ENCODE data around the gene SHLD2. TPM values are rescaled to one million over a fixed set of nuclear protein-coding genes. Genes with fewer than 3 reads are reported as not detected.
"Not testable (repeated sequence)": the region's sequence is repeated elsewhere in the genome, so short reads cannot be mapped to it uniquely, and the experiment has no call there.

SHLD2 gene
- total RNA-seq, 1 experiment from 2014 or later, result 45.2 TPM

DNA sequence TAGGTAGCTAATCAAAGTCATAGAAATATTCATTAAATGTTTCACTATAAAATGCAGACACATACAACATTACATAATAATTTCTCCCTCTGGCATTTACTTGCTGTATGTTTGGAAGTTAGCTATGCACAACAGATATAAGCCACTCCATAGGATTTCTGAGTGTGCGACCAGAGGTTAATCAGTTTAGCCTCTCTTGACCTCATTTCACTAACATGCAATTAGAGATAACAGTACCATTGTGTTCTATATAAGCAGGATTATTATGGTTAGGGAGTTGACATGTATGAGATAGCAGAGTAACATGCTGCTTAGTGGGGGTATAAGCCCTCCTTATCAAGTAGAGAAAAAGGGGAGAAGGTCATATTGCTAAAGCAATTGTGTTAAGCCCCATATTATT lies 26.7 kb upstream of the SHLD2 start:
- no peak for ATAC-seq
- H3K27ac ChIP-seq (ENCODE audit: low read length), result no peak overlapping the region
- no TSS peak for BruUV-seq (replicated peaks)
- H3K4me1 ChIP-seq (ENCODE audit: control insufficient read depth, insufficient read depth, low read length), result no peaks in the 10 kb centered on the region
- H3K27me3 ChIP-seq (ENCODE audit: control insufficient read depth, insufficient read depth, low read length), result no peaks in the 10 kb centered on the region
- CTCF ChIA-PET, result no interaction called here
- in situ Hi-C loops (cut with HindIII; ENCODE audit: low pct_unique_long_range_greater_than_20kb, low sequenced_read_pairs) (no loop called here), intact Hi-C loops (cut with micrococcal nuclease; ENCODE audit: unreplicated experiment) (no loop called here)
- TF ChIP-seq TCF7L2 (IDR thresholded peaks at IDR 0.05; ENCODE audit: low read depth, low read length) (no peak), SIN3A (IDR thresholded peaks at IDR 0.05; ENCODE audit: borderline replicate concordance, insufficient read depth, low read depth, low read length) (no peak), POLR2AphosphoS5 (IDR thresholded peaks at IDR 0.05; ENCODE audit: low read depth, low read length) (no peak)
- TF ChIP-seq, protein P1, sequence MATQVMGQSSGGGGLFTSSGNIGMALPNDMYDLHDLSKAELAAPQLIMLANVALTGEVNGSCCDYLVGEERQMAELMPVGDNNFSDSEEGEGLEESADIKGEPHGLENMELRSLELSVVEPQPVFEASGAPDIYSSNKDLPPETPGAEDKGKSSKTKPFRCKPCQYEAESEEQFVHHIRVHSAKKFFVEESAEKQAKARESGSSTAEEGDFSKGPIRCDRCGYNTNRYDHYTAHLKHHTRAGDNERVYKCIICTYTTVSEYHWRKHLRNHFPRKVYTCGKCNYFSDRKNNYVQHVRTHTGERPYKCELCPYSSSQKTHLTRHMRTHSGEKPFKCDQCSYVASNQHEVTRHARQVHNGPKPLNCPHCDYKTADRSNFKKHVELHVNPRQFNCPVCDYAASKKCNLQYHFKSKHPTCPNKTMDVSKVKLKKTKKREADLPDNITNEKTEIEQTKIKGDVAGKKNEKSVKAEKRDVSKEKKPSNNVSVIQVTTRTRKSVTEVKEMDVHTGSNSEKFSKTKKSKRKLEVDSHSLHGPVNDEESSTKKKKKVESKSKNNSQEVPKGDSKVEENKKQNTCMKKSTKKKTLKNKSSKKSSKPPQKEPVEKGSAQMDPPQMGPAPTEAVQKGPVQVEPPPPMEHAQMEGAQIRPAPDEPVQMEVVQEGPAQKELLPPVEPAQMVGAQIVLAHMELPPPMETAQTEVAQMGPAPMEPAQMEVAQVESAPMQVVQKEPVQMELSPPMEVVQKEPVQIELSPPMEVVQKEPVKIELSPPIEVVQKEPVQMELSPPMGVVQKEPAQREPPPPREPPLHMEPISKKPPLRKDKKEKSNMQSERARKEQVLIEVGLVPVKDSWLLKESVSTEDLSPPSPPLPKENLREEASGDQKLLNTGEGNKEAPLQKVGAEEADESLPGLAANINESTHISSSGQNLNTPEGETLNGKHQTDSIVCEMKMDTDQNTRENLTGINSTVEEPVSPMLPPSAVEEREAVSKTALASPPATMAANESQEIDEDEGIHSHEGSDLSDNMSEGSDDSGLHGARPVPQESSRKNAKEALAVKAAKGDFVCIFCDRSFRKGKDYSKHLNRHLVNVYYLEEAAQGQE (IDR thresholded peaks at IDR 0.05; ENCODE audit: insufficient read depth in 1 of 2, low read depth in 2 of 2, low read length in 1 of 2), result no peak
- TF ChIP-seq, protein P2, sequence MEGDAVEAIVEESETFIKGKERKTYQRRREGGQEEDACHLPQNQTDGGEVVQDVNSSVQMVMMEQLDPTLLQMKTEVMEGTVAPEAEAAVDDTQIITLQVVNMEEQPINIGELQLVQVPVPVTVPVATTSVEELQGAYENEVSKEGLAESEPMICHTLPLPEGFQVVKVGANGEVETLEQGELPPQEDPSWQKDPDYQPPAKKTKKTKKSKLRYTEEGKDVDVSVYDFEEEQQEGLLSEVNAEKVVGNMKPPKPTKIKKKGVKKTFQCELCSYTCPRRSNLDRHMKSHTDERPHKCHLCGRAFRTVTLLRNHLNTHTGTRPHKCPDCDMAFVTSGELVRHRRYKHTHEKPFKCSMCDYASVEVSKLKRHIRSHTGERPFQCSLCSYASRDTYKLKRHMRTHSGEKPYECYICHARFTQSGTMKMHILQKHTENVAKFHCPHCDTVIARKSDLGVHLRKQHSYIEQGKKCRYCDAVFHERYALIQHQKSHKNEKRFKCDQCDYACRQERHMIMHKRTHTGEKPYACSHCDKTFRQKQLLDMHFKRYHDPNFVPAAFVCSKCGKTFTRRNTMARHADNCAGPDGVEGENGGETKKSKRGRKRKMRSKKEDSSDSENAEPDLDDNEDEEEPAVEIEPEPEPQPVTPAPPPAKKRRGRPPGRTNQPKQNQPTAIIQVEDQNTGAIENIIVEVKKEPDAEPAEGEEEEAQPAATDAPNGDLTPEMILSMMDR (IDR thresholded peaks at IDR 0.05), result no peak
- no peak overlapping the region for H3K4me3 ChIP-seq (ENCODE audit: low read depth in 2 of 2, low read length in 2 of 2)
- H3K36me3 ChIP-seq (ENCODE audit: control insufficient read depth, insufficient read depth, low read length), result peaks cover 6% of the 10 kb centered on the region
- H3K9me3 ChIP-seq (ENCODE audit: control insufficient read depth, insufficient read depth, low read depth, low read length), result no peaks in the 10 kb centered on the region
- POLR2A ChIA-PET, result no interaction called here
- DNase-seq (ENCODE audit: low read depth, low spot score), result no peak

DNA sequence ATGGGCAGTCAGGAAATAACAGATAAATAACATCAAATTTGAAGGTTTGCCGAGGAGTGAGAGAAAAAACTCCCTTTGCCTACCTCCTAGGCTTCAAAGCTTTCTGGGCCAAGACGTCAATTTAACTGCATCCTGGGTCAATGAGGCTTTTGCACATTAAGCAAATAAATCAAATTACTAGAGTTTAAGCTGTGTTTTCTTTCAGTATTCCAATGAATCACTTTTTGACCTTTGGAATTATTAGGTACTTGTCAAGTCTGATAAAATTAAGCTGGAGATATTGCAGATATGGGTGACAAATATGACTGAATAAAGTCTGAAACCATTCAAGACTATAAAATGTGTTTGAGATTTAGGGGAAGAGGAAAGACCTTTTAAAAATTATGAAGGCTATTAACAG lies 22.6 kb upstream of the SHLD2 start:
- Histone ChIP-seq H3K27ac (ENCODE audit: low read length) (no peak overlapping the region), H3K27me3 (ENCODE audit: control insufficient read depth, insufficient read depth, low read length) (no peaks in the 10 kb centered on the region), H3K9me3 (ENCODE audit: control insufficient read depth, insufficient read depth, low read depth, low read length) (no peaks in the 10 kb centered on the region), H3K4me3 (ENCODE audit: low read depth in 2 of 2, low read length in 2 of 2) (no peak overlapping the region), H3K4me1 (ENCODE audit: control insufficient read depth, insufficient read depth, low read length) (no peaks in the 10 kb centered on the region), H3K36me3 (ENCODE audit: control insufficient read depth, insufficient read depth, low read length) (peaks cover 6% of the 10 kb centered on the region)
- POLR2A ChIA-PET, result no interaction called here
- intact Hi-C loops (cut with micrococcal nuclease; ENCODE audit: unreplicated experiment), result no loop called here
- CTCF ChIA-PET, result no interaction called here
- DNase-seq (ENCODE audit: low read depth, low spot score) (no peak), ATAC-seq (no peak)
- in situ Hi-C loops (cut with HindIII; ENCODE audit: low pct_unique_long_range_greater_than_20kb, low sequenced_read_pairs), result no loop called here
- no TSS peak for BruUV-seq (replicated peaks)
- no peak for TF ChIP-seq POLR2AphosphoS5 (IDR thresholded peaks at IDR 0.05; ENCODE audit: low read depth, low read length)
- TF ChIP-seq, protein P1 (IDR thresholded peaks at IDR 0.05; ENCODE audit: insufficient read depth in 1 of 2, low read depth in 2 of 2, low read length in 1 of 2), result no peak
- TF ChIP-seq, protein P2 (IDR thresholded peaks at IDR 0.05), result no peak
- no peak for TF ChIP-seq SIN3A (IDR thresholded peaks at IDR 0.05; ENCODE audit: borderline replicate concordance, insufficient read depth, low read depth, low read length)

DNA sequence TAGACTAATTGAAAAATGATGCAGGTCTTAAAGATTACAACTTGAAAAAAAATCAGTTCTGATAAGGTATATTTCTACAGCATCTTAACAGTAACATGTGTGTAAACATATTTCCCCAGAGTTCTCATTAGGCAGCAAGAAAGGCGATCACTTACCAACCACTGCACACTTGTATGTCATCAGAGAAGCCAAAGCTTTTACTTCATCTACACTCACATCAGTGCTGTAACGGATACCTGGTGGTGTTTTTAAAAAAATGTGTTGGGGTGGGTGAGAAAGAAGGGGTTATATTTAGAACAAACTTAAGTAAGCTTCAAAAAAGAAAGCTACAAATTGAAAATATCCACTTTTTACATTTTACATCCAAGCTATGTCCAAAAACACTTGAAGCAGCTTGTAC lies 18.6 kb upstream of the SHLD2 start:
- H3K27ac ChIP-seq (ENCODE audit: low read length); intact Hi-C loops (cut with micrococcal nuclease; ENCODE audit: unreplicated experiment); BruUV-seq (replicated peaks); DNase-seq (ENCODE audit: low read depth, low spot score); POLR2A ChIA-PET; in situ Hi-C loops (cut with HindIII; ENCODE audit: low pct_unique_long_range_greater_than_20kb, low sequenced_read_pairs); H3K9me3 ChIP-seq (ENCODE audit: control insufficient read depth, insufficient read depth, low read depth, low read length); H3K4me3 ChIP-seq (ENCODE audit: low read depth in 2 of 2, low read length in 2 of 2); H3K27me3 ChIP-seq (ENCODE audit: control insufficient read depth, insufficient read depth, low read length); ATAC-seq; H3K4me1 ChIP-seq (ENCODE audit: control insufficient read depth, insufficient read depth, low read length); H3K36me3 ChIP-seq (ENCODE audit: control insufficient read depth, insufficient read depth, low read length); CTCF ChIA-PET: not testable (repeated sequence)
